GM04503 (cell line): Measurements from ENCODE around the gene MAGI2.
A peak's percentile ranks its signal among the peaks of the same experiment; 100 is the strongest.
"Not testable (repeated sequence)": the region's sequence is repeated elsewhere in the genome, so short reads cannot be mapped to it uniquely, and the experiment has no call there.

Experiments used
- DNase-seq: peaks from one replicate; pipeline ENCODE4 v3.0.0-alpha.2; 2012; ENCODE audit warnings: low read depth

Gene MAGI2

DNA sequence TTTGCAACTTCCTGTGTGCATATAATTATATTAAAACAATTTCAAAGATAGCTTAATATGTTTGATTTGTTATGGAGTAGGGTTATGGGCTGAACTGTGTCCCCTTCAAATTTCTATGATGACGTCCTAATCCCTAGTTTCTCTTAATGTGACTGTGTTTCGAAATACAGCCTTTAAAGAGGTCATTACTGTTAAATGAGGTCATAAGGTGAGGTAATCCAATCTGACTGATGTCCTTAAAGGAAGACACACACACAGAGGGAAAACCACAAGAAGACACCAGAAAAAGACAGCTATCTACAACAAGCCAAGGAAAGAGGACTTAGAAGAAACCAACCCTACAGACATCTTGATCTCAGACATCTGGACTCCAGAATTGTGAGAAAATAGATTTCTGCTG lies 407.4 kb downstream of the MAGI2 start:
- no peak for DNase-seq

DNA sequence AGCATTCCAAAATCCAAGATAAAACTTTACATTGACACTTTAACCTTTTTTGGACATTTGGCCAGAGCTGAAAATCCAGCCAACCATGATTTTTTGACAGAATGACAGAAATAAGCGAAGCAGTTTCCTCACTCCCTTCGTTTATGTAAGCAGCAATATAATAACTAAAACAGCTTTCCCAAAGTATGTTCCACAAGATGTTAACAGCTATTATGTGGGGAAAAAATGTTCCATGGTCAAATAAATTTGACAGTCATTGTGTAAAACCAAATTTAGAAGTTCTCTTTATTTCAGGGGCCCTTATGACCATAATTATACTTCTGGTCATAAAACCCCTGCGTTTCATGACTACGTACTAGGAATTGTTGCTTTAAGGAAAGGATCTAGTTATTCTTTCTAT lies 416.5 kb downstream of the MAGI2 start:
- no peak for DNase-seq

DNA sequence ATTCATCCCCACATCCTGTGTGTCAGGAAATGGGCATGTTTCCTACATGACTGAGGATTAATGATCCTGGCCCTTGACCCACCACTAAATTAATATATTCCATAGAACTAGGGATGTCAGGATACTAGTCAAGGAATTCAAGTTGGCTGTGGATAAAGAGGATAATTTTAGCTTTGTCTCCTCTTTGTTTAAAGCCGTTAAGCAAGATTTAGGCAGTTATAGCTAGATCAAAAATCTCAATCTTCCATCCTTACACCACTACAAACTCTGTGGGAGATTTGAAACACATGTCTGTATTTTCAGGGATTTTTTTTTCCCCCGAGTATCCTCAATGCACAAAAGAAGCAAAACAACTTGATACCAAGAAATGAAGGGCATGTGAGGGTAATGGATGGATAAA lies 417.1 kb downstream of the MAGI2 start:
- no peak for DNase-seq

DNA sequence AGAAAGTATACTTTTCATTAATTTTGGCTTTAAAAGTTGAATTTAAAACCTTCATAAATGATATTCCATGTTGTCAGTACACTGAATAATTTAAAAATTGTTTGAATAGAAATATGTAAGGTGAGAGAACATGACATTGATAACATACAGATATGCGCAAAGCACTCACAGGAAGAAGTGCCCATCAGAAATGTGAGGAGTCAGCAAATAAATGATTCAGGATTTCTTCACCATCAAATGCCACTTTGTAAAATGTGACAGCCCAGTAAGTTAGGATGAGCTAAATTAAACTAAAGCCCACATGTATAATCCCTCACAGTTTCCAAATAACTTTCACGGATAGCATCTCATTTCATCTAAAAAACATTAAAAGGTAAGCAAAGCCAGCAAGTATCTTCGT lies 417.6 kb downstream of the MAGI2 start:
- DNase-seq: no peak

DNA sequence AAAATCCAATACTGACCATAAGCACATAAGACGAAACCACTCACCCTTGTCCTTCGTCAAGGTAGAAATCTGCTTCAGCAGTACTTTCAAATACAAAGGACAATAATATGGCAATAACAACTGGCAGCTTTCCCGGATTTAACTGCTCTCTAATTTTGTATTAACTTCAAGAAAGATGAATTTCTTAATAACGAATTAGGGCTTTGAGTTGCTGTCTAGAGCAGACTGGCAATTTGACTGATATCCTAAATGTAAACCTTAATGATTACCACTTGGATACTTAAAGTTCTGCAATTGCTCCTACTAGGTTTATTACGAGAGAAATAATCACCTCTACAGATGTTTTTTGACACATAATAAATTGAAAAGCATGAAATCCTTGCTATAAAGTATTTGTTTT lies 418.7 kb downstream of the MAGI2 start:
- DNase-seq: no peak

DNA sequence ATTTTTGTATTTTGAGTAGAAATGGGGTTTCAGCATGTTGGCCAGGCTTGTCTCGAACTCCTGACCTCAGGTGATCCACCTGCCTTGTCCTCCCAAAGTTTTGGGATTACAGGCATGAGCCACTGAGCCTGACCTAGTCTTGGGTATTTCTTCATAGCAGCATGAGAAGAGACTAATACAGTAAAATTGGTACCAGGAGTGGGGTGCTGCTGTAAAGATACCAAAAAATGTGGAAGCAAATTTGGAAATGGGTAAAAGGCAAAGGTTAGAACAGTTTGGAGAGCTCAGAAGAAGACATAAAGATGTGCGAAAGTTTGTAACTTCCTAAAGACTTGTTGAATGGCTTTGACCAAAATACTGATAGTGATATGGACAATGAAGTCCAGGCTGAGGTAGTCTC lies 433.8 kb downstream of the MAGI2 start:
- DNase-seq: not testable (repeated sequence)

DNA sequence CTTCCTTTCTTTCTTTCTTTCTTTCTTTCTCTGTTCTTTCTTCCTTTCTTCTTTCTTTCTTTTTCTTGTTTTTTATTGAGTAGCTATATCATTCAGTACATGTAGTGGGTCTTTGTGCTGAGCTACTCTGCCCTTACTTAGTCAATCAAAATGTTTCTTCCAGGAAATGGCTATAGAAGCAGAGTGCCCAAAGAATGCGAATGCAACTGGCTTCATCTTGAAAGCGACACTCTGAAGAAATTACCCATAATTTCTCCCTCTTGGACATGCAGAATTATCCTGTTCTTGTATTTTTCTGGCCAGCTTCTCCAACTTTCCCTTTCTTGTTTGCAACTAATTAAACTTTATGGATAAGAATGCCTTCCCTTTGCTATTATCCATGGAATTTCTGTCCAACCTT lies 441.5 kb downstream of the MAGI2 start:
- DNase-seq: no peak

DNA sequence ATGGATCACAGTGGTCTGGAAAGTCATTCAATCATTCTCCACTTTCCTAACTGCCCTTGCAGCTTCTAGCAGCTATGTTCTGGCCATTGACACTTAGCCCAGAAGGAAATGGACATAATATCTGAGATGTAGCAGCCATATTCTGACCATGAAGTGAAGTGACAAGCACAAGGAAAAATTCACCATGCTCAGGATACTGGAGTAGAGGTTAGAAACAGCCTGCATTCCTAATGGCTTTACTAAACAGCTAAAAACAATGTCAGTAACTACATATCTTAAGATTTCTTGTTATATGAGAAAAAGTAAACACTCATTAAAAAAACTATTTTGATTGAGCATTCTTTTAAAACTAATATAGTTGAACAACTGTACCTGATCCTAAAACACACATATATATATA lies 443.8 kb downstream of the MAGI2 start:
- DNase-seq: no peak

DNA sequence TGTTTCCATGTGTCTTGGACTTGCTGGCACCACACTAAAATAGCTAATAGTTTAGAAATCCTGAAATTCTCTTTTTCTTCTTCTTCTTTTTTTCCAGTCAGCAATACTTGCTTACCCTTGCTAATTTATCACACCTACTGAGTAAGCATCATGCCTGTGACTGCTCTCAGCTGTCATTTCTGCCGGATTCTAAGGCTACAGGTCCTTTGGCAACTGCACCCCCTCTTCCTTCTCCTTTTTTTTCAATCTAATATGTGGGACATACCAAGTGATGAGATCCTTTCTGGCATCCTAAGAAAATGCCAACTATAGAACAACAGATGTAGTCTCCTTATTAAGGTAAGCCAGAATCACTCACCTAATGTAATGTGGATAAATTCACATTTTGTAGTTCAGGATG lies 444.7 kb downstream of the MAGI2 start:
- DNase-seq: no peak

DNA sequence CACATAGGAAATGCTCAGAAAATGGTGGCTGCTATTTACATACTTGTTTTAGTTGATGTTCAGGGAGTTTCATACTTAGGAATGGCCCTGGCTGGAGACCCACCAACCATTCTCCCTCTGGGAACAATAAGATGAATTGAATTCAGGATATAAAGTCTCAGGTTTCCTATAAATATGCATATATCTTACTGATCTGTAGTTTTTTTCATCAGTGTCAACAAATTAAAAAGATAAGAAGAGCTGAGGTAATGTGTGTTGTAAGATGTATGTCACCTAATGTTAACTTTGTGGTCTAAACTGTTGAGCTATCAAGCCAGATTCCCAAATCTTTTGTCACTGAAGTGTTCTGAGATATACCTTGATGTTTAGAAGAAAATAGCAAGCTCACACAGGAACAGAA lies 457.5 kb downstream of the MAGI2 start:
- DNase-seq: no peak

DNA sequence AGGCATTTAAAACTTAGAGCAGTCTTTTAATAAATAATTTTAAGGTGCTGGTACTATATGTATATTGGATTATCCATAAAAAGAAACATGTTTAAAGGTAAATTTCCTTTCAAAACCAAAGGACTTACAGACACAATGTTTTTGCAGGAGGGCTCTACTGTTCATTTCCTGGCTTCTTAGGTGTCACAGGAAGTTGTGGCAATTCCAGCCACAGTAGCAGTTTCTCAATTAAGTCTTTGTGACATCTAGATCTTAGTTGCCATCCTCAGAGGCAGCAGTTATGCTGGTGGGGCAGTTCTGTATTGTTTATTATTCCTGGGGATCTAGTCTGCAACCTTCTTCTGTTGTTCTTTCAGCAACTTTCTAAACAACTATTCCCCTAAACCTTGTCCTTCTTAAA lies 460.1 kb downstream of the MAGI2 start:
- no peak for DNase-seq

DNA sequence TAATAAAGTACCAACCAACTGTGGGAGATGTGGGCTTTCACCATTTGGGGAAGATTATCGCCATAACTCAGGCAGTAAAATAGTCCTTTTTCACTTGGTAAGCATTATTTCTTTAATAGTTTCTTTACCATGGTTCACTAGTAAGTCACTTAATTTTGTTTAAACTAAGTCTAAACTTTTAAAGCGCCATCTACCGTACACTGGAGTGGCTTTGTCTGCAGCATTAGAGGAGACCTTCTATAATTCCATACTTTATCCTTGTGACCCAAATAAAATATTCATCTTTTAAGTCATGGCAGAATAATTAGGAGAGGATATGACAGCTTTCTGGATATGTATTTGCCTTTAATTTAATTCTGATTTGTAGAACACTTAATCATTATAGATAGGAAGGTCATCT lies 468.0 kb downstream of the MAGI2 start:
- DNase-seq: no peak

DNA sequence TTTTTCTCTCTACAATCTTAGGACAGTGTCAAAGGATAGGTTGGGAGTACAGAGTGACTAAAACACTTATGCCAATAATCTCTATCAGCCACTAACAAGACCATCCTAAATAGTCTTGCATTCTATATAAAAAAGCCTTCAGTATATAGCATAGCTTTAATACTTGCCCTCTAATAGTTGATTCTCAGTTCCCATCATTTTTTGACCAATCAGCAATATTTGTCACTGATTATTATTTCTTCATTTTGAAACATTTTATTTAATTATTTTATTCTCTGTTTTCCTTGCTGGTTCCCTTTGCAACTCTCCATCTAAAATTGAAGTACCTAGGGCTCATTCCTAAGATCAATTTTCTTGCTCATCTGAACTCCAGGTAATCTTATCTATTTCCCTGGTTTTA lies 470.0 kb downstream of the MAGI2 start:
- no peak for DNase-seq

DNA sequence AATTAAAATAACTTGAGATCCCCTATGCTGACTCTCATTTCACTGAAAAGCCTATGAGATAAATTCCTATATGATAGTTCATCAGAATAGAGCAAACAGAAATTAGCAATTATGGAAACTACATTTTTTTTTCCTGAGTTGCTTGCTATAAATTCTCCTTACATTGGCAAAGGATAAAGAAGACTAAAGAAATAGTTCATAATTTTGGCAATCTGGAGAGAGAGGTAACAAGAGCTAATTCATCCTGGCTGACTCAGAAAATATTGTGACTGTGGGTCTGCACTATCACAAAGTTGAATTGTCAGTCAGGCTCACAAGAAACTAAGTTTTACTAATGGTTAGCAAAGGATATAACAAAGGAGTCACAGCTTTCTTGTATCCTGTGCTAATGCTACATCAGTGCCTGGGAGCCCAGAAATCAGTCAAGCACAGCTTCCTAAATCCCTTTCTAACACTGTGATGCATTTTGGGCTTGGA lies 483.0 kb downstream of the MAGI2 start:
- peak; percentile 9 for DNase-seq

DNA sequence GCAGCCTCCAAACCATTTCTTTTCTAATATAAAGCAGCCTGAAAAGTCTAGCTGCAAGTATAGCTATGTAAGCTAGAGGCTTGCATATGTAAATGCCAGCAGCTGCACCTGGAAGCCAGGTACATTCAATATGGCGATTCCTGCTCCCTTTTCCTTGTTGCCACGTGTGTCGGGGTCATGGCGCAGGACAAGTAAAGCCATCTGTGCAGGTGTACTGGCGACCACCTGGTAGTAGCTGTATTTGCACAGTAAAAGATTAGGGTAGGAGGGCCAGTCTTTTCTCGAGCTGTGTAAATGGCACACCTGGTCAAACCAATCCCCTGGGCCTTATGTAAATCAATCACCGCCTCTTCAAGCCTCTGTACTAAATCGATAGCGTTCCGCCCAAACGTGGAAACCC lies 484.5 kb downstream of the MAGI2 start:
- DNase-seq: no peak

DNA sequence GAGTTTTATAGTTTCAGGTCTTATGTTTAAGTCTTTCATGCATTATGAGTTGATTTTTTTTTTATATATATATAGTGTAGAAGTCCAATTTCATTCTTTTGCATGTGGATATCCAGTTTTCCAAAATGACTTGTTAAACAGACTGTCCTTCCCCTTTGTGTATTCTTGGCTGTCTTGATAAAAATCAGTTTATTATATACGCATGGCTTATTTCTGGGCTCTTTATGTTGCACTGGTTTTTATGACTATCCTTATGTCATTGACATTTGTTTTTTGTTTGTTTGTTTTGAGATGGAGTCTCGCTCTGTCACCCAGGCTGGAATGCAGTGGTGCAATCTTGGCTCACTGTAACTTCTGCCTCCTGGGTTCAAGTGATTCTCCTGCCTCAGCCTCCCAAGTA lies 485.9 kb downstream of the MAGI2 start:
- DNase-seq: not testable (repeated sequence)

DNA sequence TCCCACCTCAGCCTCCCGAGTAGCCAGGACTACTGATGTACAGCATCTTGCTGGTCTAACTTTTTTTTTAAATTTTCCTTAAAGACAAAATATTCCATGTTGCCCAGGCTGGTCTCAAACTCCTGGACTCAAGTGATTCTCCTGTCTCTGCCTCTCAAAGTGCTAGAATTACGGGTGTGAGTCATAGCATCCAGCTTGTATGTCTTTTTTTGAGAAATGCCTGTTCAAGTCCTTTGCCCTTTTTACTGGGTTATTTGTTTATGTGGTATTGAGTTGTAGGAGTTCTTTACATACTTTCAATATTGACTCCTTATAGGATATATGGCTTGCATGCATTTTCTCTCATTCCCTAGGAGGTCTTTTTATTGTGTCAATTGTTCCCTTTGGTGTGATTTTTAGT lies 486.4 kb downstream of the MAGI2 start:
- no peak for DNase-seq

DNA sequence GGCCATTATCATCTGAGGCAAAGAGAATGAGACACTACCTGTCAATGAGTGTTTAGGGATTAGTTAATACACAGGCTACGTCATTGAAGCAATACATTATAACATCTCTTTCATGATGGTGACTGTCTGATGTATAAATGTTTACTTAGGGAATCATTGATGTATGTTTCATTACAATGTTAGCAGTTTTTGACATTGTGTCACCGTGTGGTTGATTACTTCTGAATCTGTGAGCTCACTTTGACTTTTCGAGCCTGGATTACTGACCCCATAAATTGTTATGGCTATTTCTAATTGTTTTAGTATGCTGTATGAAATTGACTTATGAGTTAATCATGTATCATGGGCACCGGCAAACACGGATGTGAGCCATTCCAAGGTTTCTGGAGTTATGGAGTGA lies 494.0 kb downstream of the MAGI2 start:
- no peak for DNase-seq

DNA sequence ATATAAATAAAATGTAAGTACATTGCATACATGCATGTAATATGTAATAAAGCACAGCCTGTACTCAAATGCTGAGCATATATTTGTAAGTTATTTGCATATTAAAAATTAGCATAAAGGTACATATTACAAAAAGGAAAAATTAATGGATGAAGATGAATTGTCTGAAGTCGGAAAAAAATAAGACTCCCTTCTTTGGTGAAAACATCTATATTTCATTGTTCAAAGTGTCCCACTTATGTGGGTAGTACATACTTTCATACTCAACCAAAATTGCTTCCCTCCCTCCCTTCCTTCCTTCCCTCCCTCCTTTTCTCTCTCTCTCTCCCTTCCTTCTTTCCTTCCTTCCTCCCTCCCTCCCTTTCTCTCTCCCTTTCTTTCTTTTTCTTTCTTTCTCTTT lies 498.1 kb downstream of the MAGI2 start:
- DNase-seq: no peak

DNA sequence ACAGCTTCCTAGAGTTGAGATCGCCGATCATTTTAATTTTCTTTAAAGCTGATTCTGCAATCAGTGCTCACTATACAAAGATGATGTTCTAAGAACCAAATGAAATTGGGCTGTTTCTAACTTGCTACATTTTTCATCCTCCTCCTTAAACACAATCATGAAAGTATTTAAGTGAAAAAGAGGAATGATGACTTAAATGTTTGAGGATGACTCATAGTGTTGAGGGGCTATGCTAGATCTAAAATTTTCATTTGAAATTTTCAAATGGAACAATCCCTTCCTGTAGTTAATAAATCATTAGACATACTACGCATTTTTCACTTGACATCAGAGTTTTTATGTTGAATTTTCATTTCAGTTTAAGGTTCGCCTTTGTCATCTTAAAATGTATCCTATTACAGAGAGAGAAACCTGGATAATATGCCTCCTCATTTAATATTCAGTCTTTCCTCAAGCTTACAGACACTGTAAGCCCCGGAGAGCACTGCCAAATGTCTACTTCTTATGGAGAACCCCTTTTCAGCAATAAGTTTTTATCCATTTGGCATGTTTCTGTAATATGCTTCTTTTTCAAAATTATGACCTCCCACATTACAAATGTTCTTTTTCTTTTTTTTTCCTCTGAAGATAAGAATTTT lies 499.6 kb downstream of the MAGI2 start:
- no peak for DNase-seq

DNA sequence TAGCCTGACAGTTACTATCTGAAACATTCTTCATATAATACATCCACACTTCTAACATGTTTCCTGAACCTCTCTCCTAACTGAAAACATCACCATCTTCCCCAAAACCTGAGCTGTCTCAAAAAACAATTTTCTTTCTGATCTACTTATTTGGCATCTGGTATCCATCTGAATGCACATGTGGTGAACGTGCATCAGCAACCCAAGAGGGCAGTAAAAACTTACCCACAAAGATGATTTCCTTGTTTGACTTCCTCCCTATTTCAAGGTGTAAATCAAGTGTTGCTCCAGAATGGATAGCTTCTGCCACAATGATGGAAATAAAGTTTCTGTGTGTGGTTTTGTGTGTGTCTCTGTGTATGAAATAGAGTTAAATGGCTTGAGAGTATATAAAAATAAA lies 500.4 kb downstream of the MAGI2 start:
- peak; percentile 27 for DNase-seq

DNA sequence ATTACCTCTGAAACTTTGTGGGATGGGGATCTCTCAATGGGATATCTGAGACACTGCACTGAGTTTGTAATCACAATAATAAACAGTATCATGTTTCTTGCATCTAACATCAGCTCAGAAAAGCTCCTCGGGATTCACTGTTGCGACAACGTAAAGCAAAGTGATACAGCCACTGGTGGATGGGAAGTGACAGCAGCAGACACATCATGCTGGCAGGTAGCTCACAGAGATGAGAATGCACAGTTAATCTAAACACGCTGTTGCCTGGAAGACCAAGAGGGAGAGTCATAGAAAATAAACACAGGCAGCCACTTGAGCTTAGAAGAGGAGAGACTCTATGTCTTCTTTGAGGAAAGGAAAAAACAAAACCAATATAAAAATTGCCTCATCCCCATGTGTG lies 513.8 kb downstream of the MAGI2 start:
- no peak for DNase-seq

DNA sequence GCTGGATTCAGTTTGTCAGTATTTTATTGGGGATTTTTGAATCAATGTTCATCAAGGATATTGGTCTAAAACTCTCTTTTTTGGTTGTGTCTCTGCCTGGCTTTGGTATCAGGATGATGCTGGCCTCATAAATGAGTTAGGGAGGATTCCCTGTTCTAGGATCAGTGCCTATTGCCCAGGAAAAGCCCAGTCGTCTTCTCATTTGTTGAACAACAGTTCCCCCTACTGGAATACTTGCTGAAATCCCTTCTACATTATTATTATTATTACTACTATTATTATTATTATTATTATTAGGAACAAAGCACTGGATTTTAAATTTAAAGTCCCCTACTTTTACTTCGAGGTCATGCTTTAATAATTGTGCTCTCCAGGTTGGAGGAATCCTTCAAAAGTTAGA lies 528.9 kb downstream of the MAGI2 start:
- DNase-seq: no peak

DNA sequence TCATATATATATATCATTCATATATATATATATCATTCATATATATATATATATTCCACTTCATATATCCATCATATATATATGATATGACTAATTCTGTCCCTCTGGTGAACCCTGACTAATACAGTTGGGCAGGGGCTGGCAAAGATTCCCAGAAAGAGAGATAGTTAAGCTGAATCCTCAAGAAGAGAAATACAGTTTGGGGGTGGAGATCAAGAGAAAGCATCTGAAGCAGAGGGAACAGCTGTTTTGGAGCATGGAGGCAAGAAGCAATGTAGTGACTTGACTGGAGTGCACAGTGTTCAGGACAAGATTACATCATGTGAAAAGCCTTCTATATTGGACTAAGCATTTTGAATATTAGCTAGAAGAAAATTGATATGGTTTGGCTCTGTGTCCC lies 540.7 kb downstream of the MAGI2 start:
- no peak for DNase-seq

DNA sequence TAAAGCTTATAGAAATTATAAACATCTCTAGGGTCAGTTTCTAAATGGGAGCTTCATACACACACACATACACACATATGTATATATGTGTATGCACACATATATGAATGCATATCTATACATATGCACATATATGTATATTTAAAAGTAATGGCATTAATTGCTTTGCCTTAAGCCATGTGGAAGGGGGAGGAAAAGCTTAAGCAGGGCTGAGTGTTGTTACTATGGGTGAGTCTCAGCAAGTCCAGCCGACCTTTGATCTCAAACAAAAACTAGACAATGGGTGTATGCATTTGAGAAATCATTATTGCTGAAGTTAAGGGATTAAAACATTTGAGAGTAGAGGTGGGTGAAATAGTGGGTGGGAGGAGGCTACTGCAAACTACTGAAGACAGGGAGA lies 546.7 kb downstream of the MAGI2 start:
- no peak for DNase-seq
